Bronchus fibroblast of lung (primary cell): ENCODE data around the gene KCNIP4. TPM values are rescaled to one million over a fixed set of nuclear protein-coding genes. Genes with fewer than 3 reads are reported as not detected.

Experiments used
- total RNA-seq: library from RNA; depleted of rRNA; stranded (reverse); fragments of >200 nt; gene quantifications from 2 replicates; pipeline ENCODE4 v1.2.3, GENCODE V29; 2015

Gene KCNIP4
- total RNA-seq = not detected in 2 replicates

GRCh38 chr4:21948347-21949072, at the start of gene KCNIP4:
TSS of gene KCNIP4 (minus strand) at chr4:21948772.

DNA sequence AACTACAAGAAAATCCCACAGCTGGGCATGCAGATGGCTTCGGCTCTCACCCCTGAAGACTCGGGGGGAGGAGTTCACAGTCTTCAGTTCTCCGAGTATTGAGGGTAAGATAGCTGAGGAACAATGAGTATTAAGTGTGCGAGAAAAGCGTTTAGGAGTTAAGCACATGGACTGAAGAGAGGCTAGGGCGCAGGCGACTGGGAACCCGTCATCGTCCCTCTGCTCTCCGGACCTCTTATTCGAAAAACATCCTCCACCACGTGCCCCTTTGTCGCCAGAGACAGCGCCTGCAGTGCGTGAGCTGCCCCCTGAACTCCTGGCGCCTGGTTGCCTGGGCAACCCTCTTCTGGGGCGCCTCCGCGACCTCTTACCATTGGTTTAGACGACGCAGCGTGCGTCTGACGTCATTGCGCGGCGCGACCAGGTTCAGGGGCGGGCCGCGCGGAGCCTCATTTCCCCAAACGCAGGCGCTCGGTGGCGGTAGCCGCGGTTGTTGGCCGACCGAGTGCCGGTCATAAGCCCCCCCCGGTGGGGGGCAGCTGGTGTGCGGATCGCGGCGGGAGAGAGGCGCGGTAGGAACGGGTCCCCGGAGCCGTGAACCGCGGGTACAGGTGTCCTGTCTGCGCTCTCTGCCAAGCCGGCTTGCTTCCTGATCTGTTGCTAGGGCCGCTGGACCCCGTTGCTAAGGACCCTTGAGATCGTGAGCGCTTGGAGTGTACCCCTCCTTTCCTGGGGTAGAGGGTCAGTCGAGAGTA, 1248.4 kb downstream of the KCNIP4 start, which contains the start of gene PACRGL:
TSS of gene PACRGL (plus strand) at position 452 of the 755 bp plus-strand sequence. CDS start 4,024 bp downstream, outside the sequence.

